Renal pelvis (tissue), 4 donors: ENCODE results near the gene RAB27A. TPM values are rescaled to one million over a fixed set of nuclear protein-coding genes. Genes with fewer than 3 reads are reported as not detected.
"Not testable (repeated sequence)": the region's sequence is repeated elsewhere in the genome, so short reads cannot be mapped to it uniquely, and the experiment has no call there.

Source experiments
- DNase-seq: peaks from one replicate; pipeline ENCODE4 v3.0.0-alpha.2; 2013
- polyA plus RNA-seq, 3 donors: library from polyadenylated mRNA; unstranded; fragments of 120-200 nt; gene quantifications; one replicate each; pipeline ENCODE4 v1.2.1, GENCODE V29; 2013; ENCODE audit not compliant: insufficient read length in 3 of 3

The RAB27A gene
- polyA plus RNA-seq, 3 donors = 15.1 to 15.4 (median 15.2) TPM

GRCh38 chr15:55254916-55255679 lies 34.5 kb downstream of the RAB27A start:
- no peak for DNase-seq

DNA sequence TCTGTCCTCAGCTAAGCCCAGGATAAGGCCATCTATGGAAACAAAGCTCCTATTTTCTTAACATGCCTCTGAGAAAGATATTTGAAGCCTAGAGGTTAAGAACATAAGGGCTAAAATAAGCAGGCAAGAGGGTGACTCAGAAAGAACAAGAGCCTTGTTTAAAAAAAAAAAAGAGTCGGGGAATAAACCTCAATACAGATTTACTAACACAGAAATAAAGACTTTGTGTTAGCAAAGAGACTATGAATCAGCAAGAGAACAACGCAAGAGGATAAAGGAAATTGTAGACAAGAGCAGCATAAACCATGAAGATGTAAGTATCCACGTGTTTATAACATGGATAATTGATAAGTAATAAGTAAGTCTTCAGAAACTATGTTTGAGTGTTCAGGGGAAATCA lies 36.0 kb downstream of the RAB27A start:
- DNase-seq = no peak

DNA sequence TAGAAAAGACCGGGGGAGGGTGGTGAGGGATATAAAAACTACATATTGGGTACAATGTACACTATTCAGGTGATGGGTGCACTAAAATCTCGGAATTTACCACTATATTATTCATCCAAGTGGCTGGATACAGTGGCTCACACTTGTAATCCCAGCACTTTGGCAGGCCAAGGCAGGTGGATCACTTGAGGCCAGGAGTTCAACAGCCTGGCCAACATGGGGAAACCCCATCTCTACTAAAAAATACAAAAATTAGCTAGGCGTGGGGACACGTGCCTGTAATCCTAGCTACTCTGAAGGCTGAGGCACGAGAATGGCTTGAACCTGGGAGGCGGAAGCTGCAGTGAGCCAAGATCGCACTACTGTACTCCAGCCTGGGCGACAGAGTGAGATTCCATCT lies 37.4 kb downstream of the RAB27A start:
- not testable (repeated sequence) for DNase-seq

DNA sequence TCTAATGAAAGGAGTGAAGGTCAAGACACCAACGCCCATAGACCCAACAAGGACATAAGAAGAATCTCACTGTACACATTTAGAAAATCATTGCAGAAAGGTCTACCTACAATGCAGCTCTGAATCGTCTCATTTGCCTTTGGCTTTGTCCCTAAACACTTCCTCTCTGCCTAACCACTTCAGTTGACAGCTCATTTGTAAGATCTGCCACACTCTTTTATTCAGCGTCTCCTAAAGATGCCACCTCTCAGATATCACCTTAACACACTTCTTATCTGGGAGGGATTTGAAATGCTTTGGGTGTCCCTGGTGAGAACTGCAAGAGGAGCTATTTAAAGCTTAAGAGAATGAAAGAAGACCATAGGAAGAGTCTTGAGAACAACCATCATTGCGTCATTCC lies 38.7 kb downstream of the RAB27A start:
- DNase-seq = no peak

- DNase-seq = no peak
Observed at GRCh38 chr15:55250392-55250791, 39.2 kb downstream of the RAB27A start.

DNA sequence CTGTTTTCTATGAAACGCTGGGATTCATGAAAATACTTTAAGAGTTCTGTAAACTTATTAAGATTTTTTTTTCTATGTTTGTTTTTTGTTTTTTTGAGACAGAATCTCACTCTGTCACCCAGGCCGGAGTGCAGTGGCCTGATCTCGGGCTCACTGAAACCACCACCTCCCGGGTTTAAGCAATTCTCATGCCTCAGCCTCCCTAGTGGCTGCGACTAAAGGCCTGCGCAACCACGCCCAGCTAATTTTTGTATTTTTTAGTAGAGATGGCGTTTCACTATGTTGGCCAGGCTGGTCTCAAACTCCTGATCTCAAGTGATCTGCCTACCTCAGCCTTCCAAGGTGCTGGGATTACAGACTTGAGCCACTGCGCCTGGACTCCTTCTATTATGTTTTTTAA lies 39.7 kb downstream of the RAB27A start:
- DNase-seq = not testable (repeated sequence)

DNA sequence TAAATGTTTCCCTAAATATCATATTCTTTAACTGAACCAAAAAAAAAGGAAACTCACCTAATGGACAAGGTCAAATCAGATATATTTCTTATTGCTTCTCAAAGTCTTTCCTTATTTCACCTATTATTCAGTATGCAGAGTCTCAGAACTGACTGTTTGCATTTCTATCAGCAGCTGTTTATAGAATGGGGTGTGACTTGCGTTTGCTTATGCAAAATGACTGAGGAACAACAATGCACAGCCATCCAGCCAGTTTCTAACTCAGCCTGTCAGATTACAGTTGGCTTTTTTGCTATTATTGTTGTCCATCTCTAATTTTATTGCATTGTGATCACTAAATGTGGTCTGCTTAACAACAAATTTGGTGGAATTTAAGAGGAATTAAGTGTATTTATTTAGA lies 40.7 kb downstream of the RAB27A start:
- DNase-seq = no peak

GRCh38 chr15:55247766-55248427 lies 41.7 kb downstream of the RAB27A start:
- no peak for DNase-seq

DNA sequence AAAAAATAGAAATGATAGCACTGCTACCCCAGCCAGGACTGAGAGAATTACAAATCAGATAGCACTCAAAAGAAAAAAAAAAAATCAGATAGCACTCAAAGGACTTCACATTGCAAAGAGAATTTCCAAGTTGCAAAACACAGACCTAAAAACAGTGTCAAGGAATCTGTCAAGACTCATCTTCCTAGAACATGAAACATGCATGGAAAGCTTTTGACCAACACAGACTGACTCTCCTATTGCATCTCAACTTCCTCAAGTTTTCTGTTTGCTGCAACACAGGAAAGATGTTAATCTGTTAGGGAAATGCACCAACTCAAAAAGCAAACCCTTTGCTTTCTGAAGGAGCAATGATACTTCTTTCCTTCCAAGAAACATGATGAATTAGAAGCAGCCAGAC lies 42.3 kb downstream of the RAB27A start:
- DNase-seq = no peak

- DNase-seq = no peak
Observed at GRCh38 chr15:55246567-55246966, 43.0 kb downstream of the RAB27A start.

DNA sequence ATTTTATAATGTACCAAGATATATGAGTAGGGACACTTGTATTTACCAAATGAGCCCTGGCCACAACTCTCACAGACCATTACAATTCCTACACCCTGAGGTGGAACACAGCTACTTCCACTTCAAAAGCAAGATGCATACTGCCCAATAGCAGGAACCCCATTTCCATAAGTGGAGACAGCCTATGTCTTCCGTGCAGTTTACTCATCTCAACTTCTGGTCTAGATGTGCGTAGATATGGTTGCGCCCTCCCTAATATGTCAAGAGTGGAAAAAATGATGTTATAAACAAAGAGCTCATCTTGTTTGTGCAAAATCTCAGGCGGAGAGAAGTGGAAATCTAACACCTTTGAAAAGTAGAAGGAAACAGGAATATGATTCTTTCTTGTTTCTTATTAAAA lies 44.6 kb downstream of the RAB27A start:
- DNase-seq = no peak

- DNase-seq = no peak
Observed at GRCh38 chr15:55241891-55242290, 47.7 kb downstream of the RAB27A start.

GRCh38 chr15:55241186-55241585 lies 48.4 kb downstream of the RAB27A start:
- DNase-seq = no peak

- no peak for DNase-seq
Observed at GRCh38 chr15:55240125-55240760, 49.4 kb downstream of the RAB27A start.

- DNase-seq = no peak
Observed at GRCh38 chr15:55239440-55240124, 50.0 kb downstream of the RAB27A start.

- no peak for DNase-seq
Observed at GRCh38 chr15:55238877-55239276, 50.7 kb downstream of the RAB27A start.

DNA sequence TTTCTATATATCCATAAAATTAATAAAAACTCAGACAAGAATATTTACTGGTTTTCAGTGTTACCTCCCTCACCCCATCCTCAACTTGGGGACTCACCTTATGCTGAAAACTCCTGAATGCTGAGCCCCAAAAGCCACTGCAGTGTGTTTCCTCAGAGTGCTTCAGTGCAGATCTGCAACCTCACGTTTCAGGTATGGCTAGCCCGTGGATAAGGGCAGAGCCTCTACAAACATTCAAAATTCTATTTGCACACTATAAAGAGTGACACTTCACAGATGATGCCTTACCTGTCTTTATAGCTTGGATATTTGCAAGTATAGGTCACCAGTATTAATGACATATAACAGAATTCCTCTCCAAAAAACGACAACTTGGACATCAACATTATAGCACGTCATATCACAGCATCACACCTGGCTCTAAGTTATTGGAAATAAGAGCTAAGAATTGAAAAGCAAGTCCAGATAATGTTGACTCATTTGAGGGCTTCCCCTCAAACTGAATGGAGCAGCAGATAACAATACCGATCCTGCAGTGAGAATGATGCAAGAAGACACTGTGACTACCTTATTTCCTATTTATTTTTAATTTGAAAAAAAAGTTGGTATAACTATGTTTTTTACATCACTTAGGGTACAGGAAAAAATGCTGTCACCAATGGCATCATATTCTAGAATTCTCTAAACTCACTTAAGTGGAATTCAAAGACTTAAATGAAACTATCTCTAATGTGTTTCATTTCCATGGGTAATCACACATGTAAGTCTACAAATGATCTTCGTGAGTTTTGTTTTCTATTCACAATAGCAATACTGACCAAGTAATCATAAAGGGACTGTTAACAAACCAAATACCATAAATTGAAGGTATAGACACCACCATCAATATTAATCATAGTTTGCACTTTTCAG lies 52.1 kb downstream of the RAB27A start:
- DNase-seq = no peak

DNA sequence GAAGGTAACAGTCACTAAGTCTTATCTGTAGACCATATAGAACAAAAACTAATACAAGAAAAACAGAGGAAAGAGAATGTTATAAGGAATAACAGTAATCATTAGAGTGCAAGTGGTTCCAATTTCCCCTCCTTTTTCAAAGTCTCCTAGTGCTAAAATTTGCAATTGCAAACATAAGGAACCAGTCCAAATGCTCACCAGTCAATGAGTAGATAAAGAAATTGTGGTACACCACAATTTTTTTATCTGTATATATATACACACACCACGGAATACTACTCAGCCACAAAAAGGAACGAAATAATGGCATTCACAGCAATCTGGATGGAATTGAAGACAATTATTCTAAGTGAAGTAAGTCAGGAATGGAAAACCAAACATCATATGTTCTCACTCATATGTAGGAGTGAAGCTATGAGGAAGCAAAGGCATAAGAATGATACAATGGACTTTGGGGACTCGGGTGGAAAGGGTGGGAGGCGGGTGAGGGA lies 54.0 kb downstream of the RAB27A start:
- DNase-seq = no peak

GRCh38 chr15:55234800-55235104 lies 54.9 kb downstream of the RAB27A start:
- no peak for DNase-seq

- no peak for DNase-seq
Observed at GRCh38 chr15:55234104-55234799, 55.4 kb downstream of the RAB27A start.

- no peak for DNase-seq
Observed at GRCh38 chr15:55231455-55231854, 58.2 kb downstream of the RAB27A start.
